NOMO-1 (cell line): ENCODE data around the gene ZYG11B.
A peak's percentile ranks its signal among the peaks of the same experiment; 100 is the strongest.
"Not testable (repeated sequence)": the region's sequence is repeated elsewhere in the genome, so short reads cannot be mapped to it uniquely, and the experiment has no call there.

ENCODE experiments used
- DNase-seq, 2 experiments: peaks; one replicate each; lab custom pipeline; 2025; ENCODE audit not compliant: unreplicated experiment in 2 of 2; lab: John Stamatoyannopoulos, UW

Gene ZYG11B

GRCh38 chr1:52726265-52727113 lies at the start of gene ZYG11B:
Gene ZYG11B (plus strand): TSS chr1:52726453. CDS start chr1:52726654, 201 bp downstream.
- DNase-seq, result peak; percentile 82 to 92

- DNase-seq, result peak in 1 of 2 experiments; percentile 1
Measured at GRCh38 chr1:52677076-52677806, 49.0 kb upstream of the ZYG11B start.

GRCh38 chr1:52679048-52679447 lies 47.2 kb upstream of the ZYG11B start:
- DNase-seq, result no peak

- no peak for DNase-seq
Measured at GRCh38 chr1:52679498-52679897, 46.8 kb upstream of the ZYG11B start.

- DNase-seq, result no peak
Measured at GRCh38 chr1:52680353-52680752, 45.9 kb upstream of the ZYG11B start.

- DNase-seq, result no peak
Measured at GRCh38 chr1:52681136-52681535, 45.1 kb upstream of the ZYG11B start.

GRCh38 chr1:52683367-52683940 lies 42.8 kb upstream of the ZYG11B start:
- no peak for DNase-seq

GRCh38 chr1:52684545-52684944 lies 41.7 kb upstream of the ZYG11B start:
- no peak for DNase-seq

GRCh38 chr1:52686261-52686751 lies 39.9 kb upstream of the ZYG11B start:
- DNase-seq, result peak; percentile 48 to 72

- no peak for DNase-seq
Measured at GRCh38 chr1:52686830-52687229, 39.4 kb upstream of the ZYG11B start.

- no peak for DNase-seq
Measured at GRCh38 chr1:52691821-52692220, 34.4 kb upstream of the ZYG11B start.

- no peak for DNase-seq
Measured at GRCh38 chr1:52692697-52693096, 33.6 kb upstream of the ZYG11B start.

GRCh38 chr1:52693351-52693750 lies 32.9 kb upstream of the ZYG11B start:
- not testable (repeated sequence) for DNase-seq

- no peak for DNase-seq
Measured at GRCh38 chr1:52693843-52694242, 32.4 kb upstream of the ZYG11B start.

GRCh38 chr1:52695627-52696026 lies 30.6 kb upstream of the ZYG11B start:
- DNase-seq, result no peak

GRCh38 chr1:52697795-52698674 lies 28.2 kb upstream of the ZYG11B start, which contains the start of gene COA7:
Gene COA7 (minus strand): TSS chr1:52698347. CDS start chr1:52698326, 21 bp downstream.
- DNase-seq, result peak; percentile 49 to 69

GRCh38 chr1:52702886-52703787 lies 23.1 kb upstream of the ZYG11B start:
- DNase-seq, result peak; percentile 95 to 97

- DNase-seq, result no peak
Measured at GRCh38 chr1:52706136-52706670, 20.1 kb upstream of the ZYG11B start.
